ENCODE measurements around the gene FAM53C. TPM values are rescaled to one million over a fixed set of nuclear protein-coding genes. Genes with fewer than 3 reads are reported as not detected.
"Not testable (repeated sequence)": the region's sequence is repeated elsewhere in the genome, so short reads cannot be mapped to it uniquely, and the experiment has no call there.

FAM53C gene
- total and polyA plus RNA-seq, 2 donors (not counting 3 experiments of a cell fraction or from before 2014, with no cell fraction given), result 37.4 to 37.9 TPM

DNA sequence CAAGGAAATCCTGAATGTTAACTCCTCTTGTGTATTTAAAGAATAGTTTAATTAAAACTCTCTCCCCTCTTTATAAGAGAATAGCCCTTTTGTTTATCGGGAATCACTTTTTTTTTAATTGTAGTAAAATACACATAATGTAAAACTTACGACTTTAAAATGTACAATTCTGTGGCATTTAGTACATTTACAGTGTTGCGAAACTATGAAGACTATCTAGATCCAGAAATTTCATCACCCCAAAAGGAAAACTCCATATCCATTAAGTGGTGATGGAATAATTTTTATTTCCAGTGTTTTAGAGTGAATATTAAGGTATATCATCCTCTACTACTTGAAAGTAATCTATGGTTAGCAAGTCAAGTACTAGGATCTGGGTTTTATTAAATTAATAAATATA is 51.3 kb downstream of the FAM53C start:
- Histone ChIP-seq H3K36me3 (ENCODE audit: control insufficient read depth in 2 of 2, extremely low read depth in 1 of 2, insufficient read depth in 2 of 2, low read length in 2 of 2) (peaks cover 11 to 19% of the 10 kb centered on the region in 2 experiments), H3K9ac (replicated peaks; ENCODE audit: extremely low read depth, insufficient read depth, low read length) (no peak overlapping the region), H3K27me3 (ENCODE audit: control insufficient read depth in 2 of 2, insufficient read depth in 2 of 2, low read length in 2 of 2) (no peaks in the 10 kb centered on the region), H4K20me1 (replicated peaks; ENCODE audit: control insufficient read depth, extremely low read depth, insufficient read depth, low read length) (no peaks in the 10 kb centered on the region), H3K9me1 (replicated peaks; ENCODE audit: control insufficient read depth, extremely low read depth, insufficient read depth, low read length) (no peaks in the 10 kb centered on the region), H3K4me2 (ENCODE audit: insufficient read depth, low read length) (no peak overlapping the region), H3K9me3 (replicated peaks; ENCODE audit: control insufficient read depth, insufficient read depth, low read length) (no peaks in the 10 kb centered on the region), H3K27ac (ENCODE audit: insufficient read depth, low read depth, low read length) (no peak overlapping the region), H3K79me2 (ENCODE audit: control insufficient read depth, insufficient read depth, low read length) (no peaks in the 10 kb centered on the region), H3K4me3 (replicated peaks in 1 of 3; ENCODE audit: insufficient read depth in 1 of 3, low read depth in 1 of 3, low read length in 3 of 3) (no peak overlapping the region), H3K4me1 (ENCODE audit: control insufficient read depth, extremely low read depth, insufficient read depth, low read length) (peaks cover 13% of the 10 kb centered on the region), H2AFZ (ENCODE audit: low read depth, low read length) (no peak overlapping the region)
- POLR2A ChIA-PET, result no interaction called here
- TF ChIP-seq POLR2A (IDR thresholded peaks at IDR 0.05; ENCODE audit: low read depth, low read length) (no peak), CTCF (IDR thresholded peaks at IDR 0.05; ENCODE audit: extremely low read depth in 1 of 2, insufficient read depth in 1 of 2, low read depth in 1 of 2, low read length in 2 of 2) (no peak), EZH2 (IDR thresholded peaks at IDR 0.05; ENCODE audit: borderline replicate concordance, low read depth, low read length, severe bottlenecking) (no peak)
- no peak for DNase-seq (ENCODE audit: low read depth, low spot score)
- no TSS peak for BruUV-seq (replicated peaks)
- dilution Hi-C loops (cut with MboI; ENCODE audit: extremely low pct_ligation_motif_present, low sequenced_read_pairs), result no loop called here
- intact Hi-C loops (cut with micrococcal nuclease), result no loop called here
- no peak for FAIRE-seq
- CTCF ChIA-PET, result no interaction called here

DNA sequence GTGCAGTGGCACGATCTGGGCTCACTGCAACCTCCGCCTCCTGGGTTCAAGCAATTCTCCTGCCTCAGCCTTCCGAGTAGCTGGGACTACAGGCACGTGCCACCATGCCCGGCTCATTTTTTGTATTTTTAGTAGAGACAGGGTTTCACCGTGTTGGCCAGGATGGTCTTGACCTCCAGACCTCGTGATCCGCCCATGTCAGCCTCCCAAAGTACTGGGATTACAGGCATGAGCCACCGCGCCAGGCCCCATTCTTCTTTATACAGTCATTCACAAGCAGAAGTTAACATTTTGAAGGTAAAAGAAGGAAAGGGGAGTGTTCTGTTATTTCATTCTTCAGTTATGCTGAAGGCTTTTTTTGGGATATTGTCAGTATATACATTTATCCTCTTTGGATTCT is 51.8 kb downstream of the FAM53C start:
- H3K9me1 ChIP-seq (replicated peaks; ENCODE audit: control insufficient read depth, extremely low read depth, insufficient read depth, low read length); H3K27me3 ChIP-seq (ENCODE audit: control insufficient read depth in 2 of 2, insufficient read depth in 2 of 2, low read length in 2 of 2); H3K9me3 ChIP-seq (replicated peaks; ENCODE audit: control insufficient read depth, insufficient read depth, low read length); H4K20me1 ChIP-seq (replicated peaks; ENCODE audit: control insufficient read depth, extremely low read depth, insufficient read depth, low read length); BruUV-seq (replicated peaks); dilution Hi-C loops (cut with MboI; ENCODE audit: extremely low pct_ligation_motif_present, low sequenced_read_pairs); FAIRE-seq; H3K27ac ChIP-seq (ENCODE audit: insufficient read depth, low read depth, low read length); DNase-seq (ENCODE audit: low read depth, low spot score); intact Hi-C loops (cut with micrococcal nuclease); H3K9ac ChIP-seq (replicated peaks; ENCODE audit: extremely low read depth, insufficient read depth, low read length); H2AFZ ChIP-seq (ENCODE audit: low read depth, low read length); H3K4me3 ChIP-seq (replicated peaks in 1 of 3; ENCODE audit: insufficient read depth in 1 of 3, low read depth in 1 of 3, low read length in 3 of 3); POLR2A ChIA-PET; H3K4me2 ChIP-seq (ENCODE audit: insufficient read depth, low read length); H3K79me2 ChIP-seq (ENCODE audit: control insufficient read depth, insufficient read depth, low read length): not testable (repeated sequence)
- H3K4me1 ChIP-seq (ENCODE audit: control insufficient read depth, extremely low read depth, insufficient read depth, low read length), result peaks cover 13% of the 10 kb centered on the region
- peaks cover 11 to 19% of the 10 kb centered on the region in 2 experiments for H3K36me3 ChIP-seq (ENCODE audit: control insufficient read depth in 2 of 2, extremely low read depth in 1 of 2, insufficient read depth in 2 of 2, low read length in 2 of 2)
- CTCF ChIA-PET, result interaction anchor here (0.8 kb wide), 1 partner anchor 38 kb away, joined by 3 read pairs; the partner anchor contains the start of gene KDM3B
